Measurements from ENCODE around the gene NHP2. TPM values are rescaled to one million over a fixed set of nuclear protein-coding genes. Genes with fewer than 3 reads are reported as not detected.

Gene NHP2
- total RNA-seq, 4 donors from 2014 or later: 28.1 to 116 (median 96.7) TPM

DNA sequence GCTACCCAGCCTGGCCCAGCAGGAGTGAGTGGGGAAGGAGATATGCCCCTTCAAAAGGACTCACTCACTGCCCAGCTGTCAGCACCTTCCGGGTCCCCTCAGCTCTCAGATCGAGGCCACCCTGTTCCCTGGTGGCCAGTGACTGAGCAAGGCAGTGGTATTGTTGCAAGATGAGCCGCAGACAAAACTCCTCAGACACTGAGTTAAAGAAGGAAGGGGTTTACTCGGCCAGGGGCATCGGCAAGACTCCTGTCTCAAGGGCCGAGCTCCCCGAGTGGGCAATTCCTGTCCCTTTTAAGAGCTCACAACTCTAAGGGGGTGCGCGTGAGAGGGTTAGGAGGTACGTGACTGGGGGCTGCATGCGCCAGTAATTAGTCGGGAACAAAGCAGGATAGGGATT lies 50.1 kb downstream of the NHP2 start:
- WGBS, 2 donors (ENCODE audit: low coverage in 1 of 2): 79 to 85% methylated on average over 5 to 11 of the region's 12 CpGs
- in situ Hi-C loops (cut with MboI; ENCODE audit: low pct_ligation_motif_present in 1 of 4, low pct_unique_long_range_greater_than_20kb in 1 of 4, low sequenced_read_pairs in 3 of 4): no loop called here
- no peaks in the 10 kb centered on the region for H3K9me3 ChIP-seq

More for the DNA sequence above, 50.1 kb downstream of the NHP2 start:
- no peaks in the 10 kb centered on the region for H3K27me3 ChIP-seq
- H3K4me3 ChIP-seq: no peak overlapping the region
- no peaks in the 10 kb centered on the region for H3K36me3 ChIP-seq
- DNase-seq: no peak
- no peak overlapping the region for H3K27ac ChIP-seq
- H3K4me1 ChIP-seq: peaks cover 0 to 19% (median 8%) of the 10 kb centered on the region in 4 donors
- TF ChIP-seq, protein P1, sequence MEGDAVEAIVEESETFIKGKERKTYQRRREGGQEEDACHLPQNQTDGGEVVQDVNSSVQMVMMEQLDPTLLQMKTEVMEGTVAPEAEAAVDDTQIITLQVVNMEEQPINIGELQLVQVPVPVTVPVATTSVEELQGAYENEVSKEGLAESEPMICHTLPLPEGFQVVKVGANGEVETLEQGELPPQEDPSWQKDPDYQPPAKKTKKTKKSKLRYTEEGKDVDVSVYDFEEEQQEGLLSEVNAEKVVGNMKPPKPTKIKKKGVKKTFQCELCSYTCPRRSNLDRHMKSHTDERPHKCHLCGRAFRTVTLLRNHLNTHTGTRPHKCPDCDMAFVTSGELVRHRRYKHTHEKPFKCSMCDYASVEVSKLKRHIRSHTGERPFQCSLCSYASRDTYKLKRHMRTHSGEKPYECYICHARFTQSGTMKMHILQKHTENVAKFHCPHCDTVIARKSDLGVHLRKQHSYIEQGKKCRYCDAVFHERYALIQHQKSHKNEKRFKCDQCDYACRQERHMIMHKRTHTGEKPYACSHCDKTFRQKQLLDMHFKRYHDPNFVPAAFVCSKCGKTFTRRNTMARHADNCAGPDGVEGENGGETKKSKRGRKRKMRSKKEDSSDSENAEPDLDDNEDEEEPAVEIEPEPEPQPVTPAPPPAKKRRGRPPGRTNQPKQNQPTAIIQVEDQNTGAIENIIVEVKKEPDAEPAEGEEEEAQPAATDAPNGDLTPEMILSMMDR (IDR thresholded peaks at IDR 0.05): no peak
- TF ChIP-seq POLR2A (IDR thresholded peaks at IDR 0.05): no peak
- TF ChIP-seq EP300 (IDR thresholded peaks at IDR 0.05; ENCODE audit: low read depth): no peak
- TF ChIP-seq POLR2AphosphoS5 (IDR thresholded peaks at IDR 0.05): no peak
- intact Hi-C loops (cut with DNase I; ENCODE audit: low total_unique reads): no loop called here

Other genes starting within 250 kb of the NHP2 start
- gene PROP1, start 157.6 kb downstream of the NHP2 start, total RNA-seq: not detected
- 1 to 10 TPM in 2 of 4 donors, under 1 TPM in 2; 0.55 to 2.6 (median 1.2) TPM for gene N4BP3, start 40.4 kb downstream of the NHP2 start, total RNA-seq
- 100 to 1,000 TPM in 1 of 4 donors, 10 to 100 TPM in 3; 36.7 to 149 (median 37.8) TPM for gene RMND5B, start 22.9 kb downstream of the NHP2 start, total RNA-seq
- not detected for gene GMCL2, start 33.5 kb upstream of the NHP2 start, total RNA-seq
- gene HNRNPAB, start 50.6 kb upstream of the NHP2 start, total RNA-seq: 100 to 1,000 TPM; 115 to 199 (median 169) TPM
- 100 to 1,000 TPM; 124 to 405 (median 197) TPM for gene PHYKPL, start 78.9 kb upstream of the NHP2 start, total RNA-seq